Activated naive CD8-positive, alpha-beta T cell treated with anti-CD3 and anti-CD28 coated beads, Interleukin-2, amount 50 U/mL, for 24 hours (primary cell): Measurements from ENCODE around the gene RIT2.

ENCODE experiments used
- ATAC-seq: fragments of 150-1000 bp; cut with Tn5 transposase; one replicate; pipeline ENCODE4 v1.10.0; 2021
- DNase-seq: peaks from one replicate; pipeline ENCODE4 v3.0.0; 2021
- H3K27ac Mint-ChIP-seq: one replicate; pipeline ENCODE4 v1.8.0; 2021; ENCODE audit warnings: mild to moderate bottlenecking, mixed read lengths
- H3K27me3 Mint-ChIP-seq: one replicate; pipeline ENCODE4 v1.8.0; 2021; ENCODE audit warnings: mixed read lengths
- H3K36me3 Mint-ChIP-seq: one replicate; pipeline ENCODE4 v1.8.0; 2021; ENCODE audit warnings: low read depth, mixed read lengths
- H3K4me1 Mint-ChIP-seq: one replicate; pipeline ENCODE4 v1.8.0; 2021; ENCODE audit warnings: mixed read lengths
- H3K4me3 Mint-ChIP-seq: one replicate; pipeline ENCODE4 v1.8.0; 2021; ENCODE audit warnings: mild to moderate bottlenecking, moderate library complexity, mixed read lengths
- H3K9me3 Mint-ChIP-seq: one replicate; pipeline ENCODE4 v1.8.0; 2021; ENCODE audit warnings: mixed read lengths

Gene RIT2

DNA sequence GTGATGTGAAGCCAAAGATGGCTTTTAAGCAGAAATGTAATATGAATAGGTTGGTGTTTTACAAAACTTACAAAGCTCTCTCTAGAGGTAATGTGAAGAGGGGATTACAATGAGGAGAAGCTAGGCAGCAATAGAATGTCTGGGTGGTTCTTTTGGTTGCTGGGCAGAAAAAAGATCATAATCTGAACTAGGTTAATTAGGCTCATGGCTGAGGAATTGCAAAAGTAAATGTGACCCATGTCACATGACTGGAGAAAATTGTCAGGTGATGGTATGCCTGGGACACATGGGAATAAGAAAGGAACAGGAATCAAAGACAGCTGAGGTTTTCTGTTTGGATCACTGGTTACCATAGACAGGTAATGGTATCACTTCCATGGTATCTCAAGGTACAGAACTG, 7.5 kb upstream of the RIT2 start:
- Mint-ChIP-seq H3K4me1 (no peaks in the 10 kb centered on the region), H3K27me3 (no peaks in the 10 kb centered on the region), H3K36me3 (no peaks in the 10 kb centered on the region), H3K27ac (no peak overlapping the region), H3K4me3 (no peak overlapping the region), H3K9me3 (peaks cover 3% of the 10 kb centered on the region)
- DNase-seq (no peak), ATAC-seq (no peak)

GRCh38 chr18:43116699-43117294, 1.3 kb upstream of the RIT2 start:
- Mint-ChIP-seq H3K27me3 (no peaks in the 10 kb centered on the region), H3K4me3 (no peak overlapping the region), H3K36me3 (no peaks in the 10 kb centered on the region), H3K9me3 (no peaks in the 10 kb centered on the region), H3K27ac (no peak overlapping the region), H3K4me1 (no peaks in the 10 kb centered on the region)
- no peak for ATAC-seq
- DNase-seq, result no peak

DNA sequence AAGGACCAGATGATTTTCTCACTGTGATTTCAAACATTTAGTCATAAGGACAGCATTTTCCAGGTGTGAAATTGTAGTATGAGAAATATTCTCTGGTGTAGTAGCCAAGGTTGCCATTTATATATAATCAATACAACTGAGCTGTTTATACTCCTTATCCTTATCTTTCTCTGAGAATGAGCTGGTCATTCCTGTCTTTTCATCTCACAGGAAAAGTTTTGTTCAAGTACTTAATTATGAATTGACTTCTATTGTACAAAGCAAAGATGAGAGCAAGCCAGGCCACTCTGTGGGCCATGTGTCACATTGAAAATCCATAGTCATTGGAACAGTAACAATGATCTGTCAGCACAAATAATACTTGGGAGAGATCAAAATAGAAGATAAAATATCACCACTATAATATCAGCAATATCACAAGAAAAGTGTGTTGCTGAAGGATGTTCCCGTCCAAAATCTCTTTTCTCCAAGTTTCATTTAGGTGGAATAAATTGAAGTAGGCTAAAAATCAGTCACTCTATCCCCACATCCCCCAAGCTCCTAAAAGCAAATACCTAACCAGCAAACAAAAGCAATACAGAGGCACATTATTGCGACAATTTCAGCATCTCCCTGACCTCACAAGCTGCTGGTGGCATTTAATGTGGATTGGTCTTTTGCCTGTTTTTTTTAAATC, 2.1 kb downstream of the RIT2 start:
- Mint-ChIP-seq H3K4me1 (no peaks in the 10 kb centered on the region), H3K36me3 (no peaks in the 10 kb centered on the region), H3K27me3 (no peaks in the 10 kb centered on the region), H3K4me3 (no peak overlapping the region), H3K27ac (no peak overlapping the region), H3K9me3 (no peaks in the 10 kb centered on the region)
- ATAC-seq (no peak), DNase-seq (no peak)

DNA sequence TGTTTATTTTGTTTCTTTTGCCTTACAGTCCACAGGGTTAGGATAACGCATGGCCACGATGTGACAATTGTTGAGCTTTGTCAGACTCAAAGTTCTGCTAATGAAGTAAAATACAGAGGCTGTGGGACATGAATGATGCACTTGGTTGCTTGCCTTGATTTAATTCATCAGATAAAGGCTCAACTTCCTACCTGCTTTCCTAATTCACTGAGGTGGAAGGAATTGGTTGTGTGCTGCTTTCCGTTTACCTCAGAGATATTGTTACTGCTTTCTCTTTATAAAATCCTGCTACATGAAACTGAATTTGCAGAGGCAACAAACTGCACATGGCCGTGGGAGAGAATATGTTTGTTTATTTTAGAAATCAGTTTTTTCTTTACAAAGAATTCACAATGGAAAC, 6.6 kb downstream of the RIT2 start:
- no peak for DNase-seq
- H3K36me3 Mint-ChIP-seq, result no peaks in the 10 kb centered on the region

GRCh38 chr18:43108469-43108868, 7.0 kb downstream of the RIT2 start:
- no peak overlapping the region for H3K4me3 Mint-ChIP-seq
- DNase-seq, result no peak

More for the DNA sequence above, 6.6 kb downstream of the RIT2 start:
- no peak for ATAC-seq
- H3K9me3 Mint-ChIP-seq, result no peaks in the 10 kb centered on the region
- H3K4me3 Mint-ChIP-seq, result no peak overlapping the region
- no peaks in the 10 kb centered on the region for H3K4me1 Mint-ChIP-seq
- H3K27me3 Mint-ChIP-seq, result no peaks in the 10 kb centered on the region
- no peak overlapping the region for H3K27ac Mint-ChIP-seq

DNA sequence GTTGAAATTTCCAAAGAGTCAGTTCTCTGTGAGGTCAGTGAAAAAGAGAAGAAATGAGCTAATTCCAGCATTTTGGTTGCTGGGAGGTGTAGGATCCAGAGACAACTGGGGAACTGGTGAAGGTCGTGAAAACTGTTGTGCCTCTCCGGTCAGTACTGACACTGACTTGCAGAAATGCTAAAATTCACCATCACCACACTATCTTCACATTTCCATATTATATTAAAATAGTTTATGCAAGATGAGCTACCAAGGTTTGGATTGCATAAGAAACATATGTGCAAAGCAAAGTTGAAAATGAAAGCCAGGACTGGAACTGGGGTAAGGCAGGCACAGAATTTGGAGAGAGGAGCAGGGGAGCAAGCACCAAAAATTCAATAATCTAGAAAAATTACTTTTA, 21.8 kb downstream of the RIT2 start:
- DNase-seq (no peak), ATAC-seq (no peak)
- no peaks in the 10 kb centered on the region for H3K9me3 Mint-ChIP-seq
- no peaks in the 10 kb centered on the region for H3K36me3 Mint-ChIP-seq
- no peak overlapping the region for H3K27ac Mint-ChIP-seq
- H3K4me1 Mint-ChIP-seq, result no peaks in the 10 kb centered on the region
- H3K4me3 Mint-ChIP-seq, result no peak overlapping the region
- H3K27me3 Mint-ChIP-seq, result no peaks in the 10 kb centered on the region

More at GRCh38 chr18:43108469-43108868, 7.0 kb downstream of the RIT2 start:
- H3K4me1 Mint-ChIP-seq, result no peaks in the 10 kb centered on the region
- no peaks in the 10 kb centered on the region for H3K9me3 Mint-ChIP-seq
- H3K36me3 Mint-ChIP-seq, result no peaks in the 10 kb centered on the region
- no peak for ATAC-seq
- no peaks in the 10 kb centered on the region for H3K27me3 Mint-ChIP-seq
- no peak overlapping the region for H3K27ac Mint-ChIP-seq

- no peaks in the 10 kb centered on the region for H3K36me3 Mint-ChIP-seq
- no peak overlapping the region for H3K4me3 Mint-ChIP-seq
- no peak overlapping the region for H3K27ac Mint-ChIP-seq
- H3K9me3 Mint-ChIP-seq, result no peaks in the 10 kb centered on the region
- no peaks in the 10 kb centered on the region for H3K4me1 Mint-ChIP-seq
- no peaks in the 10 kb centered on the region for H3K27me3 Mint-ChIP-seq
- ATAC-seq (no peak), DNase-seq (no peak)
These were observed 22.9 kb downstream of the RIT2 start for GRCh38 chr18:43092539-43092938.

DNA sequence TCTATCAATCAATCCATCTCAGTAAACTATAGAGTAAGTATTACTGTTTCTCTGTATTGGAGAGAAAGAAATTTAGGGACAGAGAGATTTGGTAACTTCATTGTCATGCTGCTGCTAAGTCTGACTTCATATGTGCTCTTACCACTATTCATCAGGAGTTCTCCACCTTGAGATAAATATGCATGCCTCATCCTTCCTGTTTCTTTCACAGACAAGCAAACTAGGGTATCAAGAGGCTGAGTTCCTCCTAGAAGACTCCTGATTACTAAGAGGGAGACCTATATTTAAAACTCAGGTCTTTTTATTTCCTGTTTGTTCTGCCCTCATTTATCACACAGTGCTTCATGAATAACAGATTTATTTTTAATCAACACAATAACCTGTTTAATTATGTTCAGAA, 34.1 kb downstream of the RIT2 start:
- no peak for DNase-seq
- no peaks in the 10 kb centered on the region for H3K36me3 Mint-ChIP-seq
- no peak for ATAC-seq
- no peak overlapping the region for H3K27ac Mint-ChIP-seq
- H3K27me3 Mint-ChIP-seq, result no peaks in the 10 kb centered on the region
- H3K9me3 Mint-ChIP-seq, result peaks cover 6% of the 10 kb centered on the region
- H3K4me3 Mint-ChIP-seq, result no peak overlapping the region
- H3K4me1 Mint-ChIP-seq, result no peaks in the 10 kb centered on the region

DNA sequence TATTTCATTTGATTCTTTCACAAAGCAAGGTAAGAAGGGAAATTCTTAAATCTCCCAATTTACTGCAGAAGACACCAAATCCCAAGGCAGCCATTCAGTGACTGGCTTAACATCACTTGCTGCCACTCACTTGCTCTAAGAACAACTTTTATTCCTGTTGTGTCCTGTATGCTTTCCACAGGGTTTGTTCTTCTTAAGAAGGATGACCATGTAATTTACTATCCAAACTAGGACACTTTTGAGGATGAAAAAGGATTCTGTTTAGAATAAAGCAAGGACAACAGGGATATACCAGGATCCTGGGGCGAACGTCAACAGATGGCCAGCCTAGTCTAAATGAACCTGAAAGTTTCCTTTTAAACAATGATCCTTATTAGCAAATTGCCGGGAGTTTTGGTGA, 34.8 kb downstream of the RIT2 start:
- Mint-ChIP-seq H3K27ac (no peak overlapping the region), H3K9me3 (peaks cover 4% of the 10 kb centered on the region), H3K27me3 (no peaks in the 10 kb centered on the region), H3K4me1 (no peaks in the 10 kb centered on the region), H3K4me3 (no peak overlapping the region), H3K36me3 (no peaks in the 10 kb centered on the region)
- no peak for ATAC-seq
- no peak for DNase-seq

- no peaks in the 10 kb centered on the region for H3K36me3 Mint-ChIP-seq
- H3K9me3 Mint-ChIP-seq, result peaks cover 2% of the 10 kb centered on the region
- no peak for ATAC-seq
- no peak overlapping the region for H3K4me3 Mint-ChIP-seq
- no peak for DNase-seq
- no peaks in the 10 kb centered on the region for H3K4me1 Mint-ChIP-seq
- no peak overlapping the region for H3K27ac Mint-ChIP-seq
- no peaks in the 10 kb centered on the region for H3K27me3 Mint-ChIP-seq
These were observed 36.1 kb downstream of the RIT2 start for GRCh38 chr18:43079422-43079821.

DNA sequence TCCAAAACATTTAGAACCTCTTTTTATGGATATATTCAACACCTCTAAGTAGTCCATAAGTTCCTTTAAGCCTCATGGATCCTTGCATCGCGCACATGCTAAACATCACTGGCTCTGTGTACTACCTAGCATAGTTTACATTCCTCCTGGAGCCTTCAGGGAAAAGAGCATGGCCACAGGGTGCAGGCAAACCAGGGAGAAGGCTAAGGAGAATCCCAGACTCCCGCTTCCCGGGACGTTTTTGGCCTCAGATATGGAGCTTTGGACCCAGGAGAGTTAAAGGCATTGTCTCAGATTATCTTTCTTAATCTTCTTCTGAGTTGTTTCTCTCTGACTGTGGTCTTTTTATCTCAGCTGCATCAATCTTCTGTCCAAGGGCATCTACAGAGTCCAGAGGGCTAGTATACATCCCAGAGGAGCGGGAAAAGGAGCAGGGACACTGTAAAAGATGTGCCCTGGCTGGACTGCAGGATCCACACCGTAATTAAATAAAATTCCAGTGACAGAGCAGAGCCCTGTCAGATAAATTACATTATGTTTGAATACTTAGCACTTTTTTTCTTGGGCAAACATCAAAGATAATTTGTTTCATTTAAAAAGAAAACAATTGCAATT, 36.9 kb downstream of the RIT2 start:
- Mint-ChIP-seq H3K27ac (no peak overlapping the region), H3K4me1 (no peaks in the 10 kb centered on the region), H3K4me3 (no peak overlapping the region), H3K36me3 (no peaks in the 10 kb centered on the region), H3K27me3 (no peaks in the 10 kb centered on the region), H3K9me3 (peaks cover 4% of the 10 kb centered on the region)
- ATAC-seq (no peak), DNase-seq (no peak)

DNA sequence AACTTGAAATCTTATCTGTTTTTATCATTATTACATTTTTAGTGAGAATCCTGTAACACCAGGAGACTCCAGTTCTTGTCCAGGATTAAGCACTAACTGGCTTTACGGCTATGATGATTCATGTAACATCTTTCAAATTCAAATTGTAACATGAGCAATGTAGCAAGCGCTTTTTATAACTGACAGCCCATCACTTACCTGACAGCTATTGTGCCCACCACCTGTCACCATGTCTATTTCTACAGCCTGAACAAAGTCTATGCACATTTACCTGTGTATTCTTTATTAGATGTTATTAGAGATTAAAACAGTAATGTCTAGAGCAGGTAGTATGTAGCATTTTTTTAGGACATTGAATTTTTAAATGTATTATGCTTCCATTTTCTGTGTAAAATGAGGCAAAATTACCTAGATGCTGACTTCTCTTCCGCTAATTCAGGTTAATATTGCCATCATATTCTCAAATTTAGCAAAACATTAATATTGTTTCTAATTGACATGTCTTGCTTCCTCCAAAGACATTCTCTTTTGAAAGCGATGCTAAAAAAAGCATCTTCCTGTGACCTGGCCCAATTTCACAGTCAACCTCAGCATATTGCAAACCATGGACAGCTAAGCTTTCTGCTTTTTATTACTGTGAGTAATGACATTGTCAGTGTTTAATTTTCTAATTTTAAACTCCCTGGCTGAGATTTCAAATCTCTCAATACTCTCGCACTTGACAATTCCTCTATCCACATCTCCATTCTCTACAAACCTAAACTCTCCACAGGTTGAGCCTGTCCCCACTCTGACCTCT, 37.8 kb downstream of the RIT2 start:
- ATAC-seq (no peak), DNase-seq (no peak)
- H3K36me3 Mint-ChIP-seq, result no peaks in the 10 kb centered on the region
- no peaks in the 10 kb centered on the region for H3K4me1 Mint-ChIP-seq
- no peak overlapping the region for H3K4me3 Mint-ChIP-seq
- H3K27me3 Mint-ChIP-seq, result no peaks in the 10 kb centered on the region
- no peak overlapping the region for H3K27ac Mint-ChIP-seq
- peaks cover 4% of the 10 kb centered on the region for H3K9me3 Mint-ChIP-seq

GRCh38 chr18:43073771-43074170, 41.7 kb downstream of the RIT2 start:
- ATAC-seq (no peak), DNase-seq (no peak)
- Mint-ChIP-seq H3K27ac (no peak overlapping the region), H3K4me3 (no peak overlapping the region), H3K9me3 (peaks cover 11% of the 10 kb centered on the region), H3K4me1 (no peaks in the 10 kb centered on the region), H3K36me3 (no peaks in the 10 kb centered on the region), H3K27me3 (no peaks in the 10 kb centered on the region)

DNA sequence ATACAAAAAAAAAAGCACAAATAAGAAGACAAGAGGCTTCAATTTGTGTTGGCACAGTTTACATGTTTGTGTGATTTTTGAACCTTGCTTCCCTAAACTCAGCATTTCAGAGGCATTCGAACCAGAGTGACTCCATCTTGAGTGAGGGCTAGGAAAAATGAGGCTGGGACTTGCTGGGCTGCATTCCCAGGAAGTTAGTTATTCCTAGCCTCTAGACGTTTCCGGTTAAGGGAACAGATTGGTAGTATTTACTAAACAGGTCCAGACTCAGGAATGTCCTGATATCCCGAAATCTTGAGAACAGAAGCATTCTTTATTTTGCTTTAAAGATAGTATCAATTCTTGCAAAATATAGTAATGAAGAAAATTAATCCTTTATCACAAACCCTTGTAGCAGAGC, 46.7 kb downstream of the RIT2 start:
- peaks cover 18% of the 10 kb centered on the region for H3K9me3 Mint-ChIP-seq
- DNase-seq (no peak), ATAC-seq (no peak)
- H3K4me1 Mint-ChIP-seq, result no peaks in the 10 kb centered on the region
- no peak overlapping the region for H3K4me3 Mint-ChIP-seq
- no peaks in the 10 kb centered on the region for H3K27me3 Mint-ChIP-seq
- H3K36me3 Mint-ChIP-seq, result no peaks in the 10 kb centered on the region
- no peak overlapping the region for H3K27ac Mint-ChIP-seq

DNA sequence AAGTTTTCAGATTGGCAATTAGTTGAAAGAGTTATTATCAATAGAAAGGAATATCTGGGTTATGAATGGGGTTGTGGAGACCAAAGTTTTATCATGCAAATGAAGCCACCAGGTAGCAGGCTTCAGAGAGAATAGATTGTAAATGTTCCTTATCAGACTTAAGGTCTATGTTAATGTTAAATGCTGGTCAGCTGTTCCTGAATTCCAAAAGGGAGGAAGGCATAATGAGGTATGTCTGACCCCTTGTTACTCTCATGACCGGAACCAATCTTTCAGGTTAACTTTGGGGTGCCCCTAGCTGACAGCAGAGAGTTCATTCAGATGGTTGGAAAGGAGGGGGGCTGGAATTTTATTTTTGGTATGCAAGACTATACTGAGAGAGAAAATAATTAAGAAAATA, 47.9 kb downstream of the RIT2 start:
- no peak for ATAC-seq
- Mint-ChIP-seq H3K4me1 (no peaks in the 10 kb centered on the region), H3K27ac (no peak overlapping the region), H3K27me3 (no peaks in the 10 kb centered on the region), H3K4me3 (no peak overlapping the region), H3K9me3 (peaks cover 18% of the 10 kb centered on the region), H3K36me3 (no peaks in the 10 kb centered on the region)
- no peak for DNase-seq
